PFSK-1 (cell line): ENCODE results near the gene TMEM190.

Experiments used
- FOXP2 ChIP-seq: optimal IDR thresholded peaks from 2 replicates; pipeline ENCODE3; 2011; ENCODE audit warnings: borderline replicate concordance, control low read depth, inconsistent platforms; ENCODE audit not compliant: insufficient read depth; ENCODE audit errors: extremely low read length, extremely low read depth
- POLR2AphosphoS5 ChIP-seq: IDR thresholded peaks from 2 replicates; pipeline ENCODE4 v1.6.1; 2012; ENCODE audit warnings: low read depth, mild to moderate bottlenecking, control low read depth, low read length, moderate library complexity
- REST ChIP-seq, 2 experiments: IDR thresholded peaks; 2 replicates each; pipeline versions ENCODE4 v1.6.1 to v1.8.0; 2011 to 2012; ENCODE audit warnings: low read depth in 2 of 2, low read length in 2 of 2, control low read depth in 1 of 2, inconsistent platforms in 1 of 2, mild to moderate bottlenecking in 1 of 2, moderate library complexity in 1 of 2; ENCODE audit not compliant: insufficient read depth in 1 of 2
- SIN3A ChIP-seq: IDR thresholded peaks from 2 replicates; pipeline ENCODE4 v1.6.1; 2012; ENCODE audit warnings: mild to moderate bottlenecking, low read length, moderate library complexity, borderline replicate concordance; ENCODE audit not compliant: insufficient read depth
- TAF1 ChIP-seq: IDR thresholded peaks from 2 replicates; pipeline ENCODE4 v1.6.1; 2012; ENCODE audit warnings: low read length, control low read depth, borderline replicate concordance; ENCODE audit not compliant: insufficient read depth

TMEM190 gene

DNA sequence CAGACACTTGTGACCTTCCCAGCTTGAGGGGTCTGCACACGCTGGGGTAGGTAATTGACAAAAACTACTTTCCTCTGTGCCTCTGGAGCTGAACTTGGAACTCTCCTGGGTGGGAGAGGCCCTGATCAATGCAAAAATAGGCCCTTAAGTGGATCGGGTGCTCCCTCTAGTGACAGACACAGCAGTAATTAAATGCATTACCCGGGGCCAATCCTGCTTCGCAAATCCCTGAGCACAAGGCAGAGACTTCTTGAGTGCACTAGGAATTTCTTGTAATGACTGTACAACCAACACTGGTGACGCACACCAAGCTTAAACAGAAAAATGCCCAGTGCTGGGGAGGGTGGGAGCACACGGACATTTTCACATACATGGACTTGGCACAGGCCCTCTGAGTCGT, 41.6 kb downstream of the TMEM190 start:
- TF ChIP-seq SIN3A (no peak), REST (IDR thresholded peaks at IDR 0.05; ENCODE audit: insufficient read depth in 1 of 2, low read depth in 2 of 2, low read length in 2 of 2) (no peak), FOXP2 (no peak), TAF1 (no peak), POLR2AphosphoS5 (no peak)

- no peak for TF ChIP-seq TAF1
- no peak for TF ChIP-seq SIN3A
- no peak for TF ChIP-seq FOXP2
- TF ChIP-seq POLR2AphosphoS5 = no peak
- no peak for TF ChIP-seq REST (IDR thresholded peaks at IDR 0.05; ENCODE audit: insufficient read depth in 1 of 2, low read depth in 2 of 2, low read length in 2 of 2)
Observed at GRCh38 chr19:55419103-55419502, 42.5 kb downstream of the TMEM190 start.

DNA sequence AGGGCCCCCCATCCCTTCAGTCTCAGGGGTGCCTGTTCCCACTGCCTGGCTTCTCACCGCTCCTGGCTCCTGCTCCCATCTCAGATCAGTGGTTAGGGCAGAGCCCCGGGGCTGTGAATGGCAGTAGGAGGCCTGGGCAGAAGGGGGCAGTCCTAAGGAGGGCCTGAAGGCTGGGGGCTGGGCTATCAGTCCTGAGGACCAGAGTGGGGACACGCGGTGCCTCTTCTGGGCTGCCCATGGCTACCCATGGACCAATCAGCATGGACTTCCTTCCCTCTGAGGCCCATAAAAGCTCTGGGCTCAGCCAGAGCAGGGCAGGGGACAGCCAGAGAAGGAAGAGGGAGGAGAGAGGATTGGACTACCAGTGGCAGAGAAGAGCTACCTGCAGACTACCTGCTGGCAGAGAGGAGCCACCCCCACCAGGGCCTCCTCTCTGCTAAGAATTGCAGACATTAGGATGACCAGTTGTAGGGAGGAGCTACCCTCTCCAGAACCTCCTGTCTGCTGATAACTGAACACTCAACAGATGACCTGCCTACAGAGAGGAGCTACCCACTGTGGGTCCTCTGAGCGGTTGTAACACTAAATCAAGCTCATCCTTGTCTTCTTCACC, 43.1 kb downstream of the TMEM190 start:
- TF ChIP-seq POLR2AphosphoS5 (no peak), SIN3A (no peak), REST (IDR thresholded peaks at IDR 0.05; ENCODE audit: insufficient read depth in 1 of 2, low read depth in 2 of 2, low read length in 2 of 2) (no peak), TAF1 (no peak), FOXP2 (no peak)

DNA sequence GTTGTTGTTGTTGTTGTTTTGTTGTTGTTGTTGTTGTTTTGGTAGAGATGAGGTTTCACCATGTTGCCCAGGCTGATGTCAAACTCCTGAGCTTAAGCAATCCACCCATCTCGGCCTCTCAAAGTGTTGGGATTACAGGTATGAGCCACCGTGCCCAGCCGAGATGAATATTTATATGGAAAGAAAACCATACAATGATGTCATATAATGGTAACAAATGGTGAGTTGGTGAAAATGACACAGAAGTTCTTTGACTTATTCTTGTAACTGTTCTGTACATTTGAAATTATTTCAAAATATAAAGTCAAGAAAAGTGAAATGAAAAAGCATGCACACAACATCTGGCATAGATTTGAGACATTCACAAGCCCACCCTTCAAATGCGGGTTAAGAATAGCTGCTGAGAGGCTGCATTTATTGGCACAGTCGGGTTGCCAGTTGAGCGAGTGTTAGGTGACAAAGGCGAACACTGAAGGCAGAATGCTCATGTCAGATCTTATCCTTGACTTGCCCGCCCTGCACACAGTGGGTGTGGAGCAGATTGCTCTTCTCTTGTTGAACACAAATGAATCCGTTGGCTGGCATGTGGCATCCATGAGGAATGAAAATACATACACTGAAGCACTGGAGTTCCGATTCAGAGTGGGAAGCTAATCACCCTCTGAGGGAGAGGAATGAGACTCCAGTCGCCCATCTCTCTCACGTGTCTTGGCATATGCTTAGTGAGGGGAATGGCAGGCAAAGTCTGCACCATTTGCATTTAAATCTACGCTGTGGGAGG, 46.8 kb downstream of the TMEM190 start:
- TF ChIP-seq FOXP2 (no peak), REST (IDR thresholded peaks at IDR 0.05; ENCODE audit: insufficient read depth in 1 of 2, low read depth in 2 of 2, low read length in 2 of 2) (no peak), TAF1 (no peak), SIN3A (no peak), POLR2AphosphoS5 (no peak)
